H1 (cell line): ENCODE results near the gene NEURL1. TPM values are rescaled to one million over a fixed set of nuclear protein-coding genes. Genes with fewer than 3 reads are reported as not detected.

Source experiments
- CTCF ChIA-PET: fragments of 300-600 bp; sonication (Branson Sonifier 250); formaldehyde crosslinking; loops from one replicate; lab custom pipeline; 2021; ENCODE audit not compliant: partially characterized antibody; lab: Charles Lee
- POLR2A ChIA-PET: fragments of 300-600 bp; sonication (Branson Sonifier 250); formaldehyde crosslinking; loops from one replicate; lab custom pipeline; 2021; ENCODE audit warnings: inconsistent platforms; ENCODE audit not compliant: partially characterized antibody; lab: Charles Lee
- DNase-seq, 2 experiments: peaks; one replicate each; pipeline versions ENCODE4 v3.0.0 to v3.0.0-alpha.2; 2010 to 2022; ENCODE audit warnings: low spot score in 2 of 2, low read depth in 1 of 2, mixed read lengths in 1 of 2
- FAIRE-seq: peaks from 2 replicates; lab custom pipeline; 2011; peaks lifted over from hg19 to GRCh38; lab: Jason Lieb, UNC
- H2AFZ ChIP-seq: 2 replicates; pipeline ENCODE4 v1.8.1; 2012; ENCODE audit warnings: low read length, inconsistent platforms
- H2AK5ac ChIP-seq: 2 replicates; pipeline ENCODE4 v1.6.1; 2013; ENCODE audit warnings: low read depth, low read length
- H2BK120ac ChIP-seq: replicated peaks from 2 replicates; pipeline ENCODE3; 2013; ENCODE audit warnings: low read depth, low read length, inconsistent platforms
- H2BK12ac ChIP-seq: 2 replicates; pipeline ENCODE4 v1.6.1; 2013; ENCODE audit warnings: low read depth, low read length
- H2BK15ac ChIP-seq: 2 replicates; pipeline ENCODE4 v1.6.1; 2013; ENCODE audit warnings: low read length
- H2BK20ac ChIP-seq: 2 replicates; pipeline ENCODE4 v1.6.1; 2013; ENCODE audit warnings: low read length
- H2BK5ac ChIP-seq: 2 replicates; pipeline ENCODE4 v1.6.1; 2013; ENCODE audit warnings: low read depth, low read length
- H3K14ac ChIP-seq: 2 replicates; pipeline ENCODE4 v1.6.1; 2013; ENCODE audit warnings: inconsistent platforms; ENCODE audit not compliant: insufficient read length
- H3K18ac ChIP-seq: 2 replicates; pipeline ENCODE4 v1.6.1; 2013; ENCODE audit warnings: low read length; ENCODE audit errors: extremely low read depth
- H3K23ac ChIP-seq: 2 replicates; pipeline ENCODE4 v1.6.1; 2013; ENCODE audit warnings: inconsistent platforms; ENCODE audit not compliant: insufficient read length
- H3K23me2 ChIP-seq: 2 replicates; pipeline ENCODE4 v1.6.1; 2013; ENCODE audit warnings: low read depth, low read length
- H3K27ac ChIP-seq: 2 replicates; pipeline ENCODE4 v1.6.1; 2011; ENCODE audit warnings: low read depth, low read length, inconsistent platforms
- H3K27me3 ChIP-seq, 4 experiments: replicated peaks in 1 of 4; 1 replicate in 1 of 4; 2 replicates in 3 of 4; pipeline versions ENCODE4 v1.6.1 to v1.8.1; 2011 to 2013; ENCODE audit warnings: low read length in 3 of 4, mild to moderate bottlenecking in 3 of 4, inconsistent platforms in 2 of 4, mixed read lengths in 2 of 4, moderate library complexity in 1 of 4; ENCODE audit not compliant: control insufficient read depth in 3 of 4, insufficient read depth in 3 of 4; ENCODE audit errors: extremely low read depth in 1 of 4
- H3K36me3 ChIP-seq, 4 experiments: 2 replicates each; pipeline versions ENCODE4 v1.6.1 to v1.8.1; 2011 to 2013; ENCODE audit warnings: mild to moderate bottlenecking in 4 of 4, low read length in 3 of 4, moderate library complexity in 2 of 4, control low read depth in 1 of 4, inconsistent platforms in 1 of 4; ENCODE audit not compliant: insufficient read depth in 4 of 4, control insufficient read depth in 2 of 4
- H3K4ac ChIP-seq: replicated peaks from 2 replicates; pipeline ENCODE3; 2013; ENCODE audit warnings: low read length, low read depth, mixed read lengths, inconsistent platforms; ENCODE audit not compliant: insufficient read length
- H3K4me1 ChIP-seq, 4 experiments: replicated peaks in 1 of 4; 1 replicate in 1 of 4; 2 replicates in 3 of 4; pipeline versions ENCODE4 v1.6.1 to v1.8.1; 2011 to 2013; ENCODE audit warnings: low read length in 3 of 4, inconsistent platforms in 2 of 4, mixed read lengths in 1 of 4; ENCODE audit not compliant: insufficient read depth in 4 of 4, control insufficient read depth in 3 of 4
- H3K4me2 ChIP-seq, 2 experiments: 2 replicates each; pipeline versions ENCODE4 v1.6.1 to v1.8.1; 2011 to 2013; ENCODE audit warnings: low read depth in 2 of 2, low read length in 2 of 2, control low read depth in 1 of 2, inconsistent platforms in 1 of 2, mild to moderate bottlenecking in 1 of 2; ENCODE audit not compliant: insufficient read depth in 1 of 2
- H3K4me3 ChIP-seq, 4 experiments: fragments of 200-600, 300-600 bp in 1 of 4; sonication (generic), shearing (Covaris generic), sonication (Bioruptor Twin) in 1 of 4; 2 replicates each; pipeline versions ENCODE4 v1.5.1 to v1.8.1; 2011 to 2016; ENCODE audit warnings: low read length in 4 of 4, low read depth in 3 of 4, control low read depth in 2 of 4, inconsistent platforms in 2 of 4, mild to moderate bottlenecking in 2 of 4, mixed read lengths in 1 of 4, moderate library complexity in 1 of 4; ENCODE audit not compliant: insufficient read depth in 2 of 4; ENCODE audit errors: extremely low read depth in 1 of 4
- H3K56ac ChIP-seq: replicated peaks from 2 replicates; pipeline ENCODE3; 2013; ENCODE audit warnings: low read depth, mild to moderate bottlenecking, mixed read lengths, low read length, inconsistent platforms; ENCODE audit not compliant: insufficient read length
- H3K79me1 ChIP-seq: 2 replicates; pipeline ENCODE4 v1.6.1; 2013; ENCODE audit warnings: low read depth, low read length, control low read depth
- H3K79me2 ChIP-seq, 2 experiments: 2 replicates each; pipeline versions ENCODE4 v1.6.1 to v1.8.1; 2012 to 2013; ENCODE audit warnings: low read length in 2 of 2, mild to moderate bottlenecking in 2 of 2, inconsistent platforms in 1 of 2; ENCODE audit not compliant: insufficient read depth in 2 of 2, control insufficient read depth in 1 of 2
- H3K9ac ChIP-seq, 4 experiments: replicated peaks in 1 of 4; 1 replicate in 1 of 4; 2 replicates in 3 of 4; pipeline versions ENCODE4 v1.6.1 to v1.8.1; 2011 to 2013; ENCODE audit warnings: low read depth in 3 of 4, low read length in 3 of 4, control low read depth in 2 of 4, mild to moderate bottlenecking in 2 of 4, moderate library complexity in 2 of 4, inconsistent platforms in 1 of 4; ENCODE audit errors: extremely low read depth in 1 of 4
- H3K9me3 ChIP-seq, 2 experiments: 2 replicates each; pipeline versions ENCODE4 v1.6.1 to v1.8.1; 2012 to 2013; ENCODE audit warnings: mild to moderate bottlenecking in 2 of 2, moderate library complexity in 2 of 2, control low read depth in 1 of 2, inconsistent platforms in 1 of 2, low read depth in 1 of 2, low read length in 1 of 2, mixed read lengths in 1 of 2; ENCODE audit not compliant: insufficient read depth in 2 of 2
- H4K20me1 ChIP-seq, 2 experiments: replicated peaks in 1 of 2; 2 replicates each; pipeline versions ENCODE3 to v1.8.1; 2011 to 2013; ENCODE audit warnings: inconsistent platforms in 2 of 2, low read length in 2 of 2, mild to moderate bottlenecking in 1 of 2; ENCODE audit not compliant: insufficient read depth in 2 of 2, control insufficient read depth in 1 of 2
- H4K5ac ChIP-seq: 2 replicates; pipeline ENCODE4 v1.6.1; 2013; ENCODE audit warnings: low read length, low read depth, mixed read lengths, inconsistent platforms; ENCODE audit not compliant: insufficient read length
- H4K8ac ChIP-seq: 2 replicates; pipeline ENCODE4 v1.8.0; 2013; ENCODE audit warnings: mild to moderate bottlenecking, moderate library complexity, low read length, inconsistent platforms; ENCODE audit not compliant: insufficient read depth; ENCODE audit errors: extremely low read depth
- H4K91ac ChIP-seq: replicated peaks from 2 replicates; pipeline ENCODE3; 2013; ENCODE audit warnings: low read length, mixed read lengths, inconsistent platforms; ENCODE audit not compliant: insufficient read length
- ATF3 ChIP-seq: IDR thresholded peaks from 2 replicates; pipeline ENCODE4 v1.6.1; 2011; ENCODE audit warnings: low read depth, mild to moderate bottlenecking, low read length; ENCODE audit not compliant: insufficient read depth
- BACH1 ChIP-seq: IDR thresholded peaks from 2 replicates; pipeline ENCODE4 v1.6.1; 2012; ENCODE audit warnings: low read length, improper control_type of control experiment
- CREB1 ChIP-seq: IDR thresholded peaks from 2 replicates; pipeline ENCODE4 v1.6.1; 2012; ENCODE audit warnings: inconsistent platforms
- EZH2 ChIP-seq: fragments of 200-600 bp; sonication (generic); IDR thresholded peaks from 2 replicates; pipeline ENCODE4 v1.7.1; 2012; ENCODE audit warnings: low read depth, mild to moderate bottlenecking, moderate library complexity, low read length, inconsistent platforms; ENCODE audit not compliant: severe bottlenecking
- GABPA ChIP-seq: IDR thresholded peaks from 2 replicates; pipeline ENCODE4 v1.6.1; 2011; ENCODE audit warnings: mild to moderate bottlenecking, low read length, moderate library complexity, borderline replicate concordance; ENCODE audit not compliant: insufficient read depth
- MAFK ChIP-seq: IDR thresholded peaks from 2 replicates; pipeline ENCODE4 v1.6.1; 2012; ENCODE audit warnings: low read depth, mild to moderate bottlenecking, improper control_type of control experiment, low read length
- MAX ChIP-seq: IDR thresholded peaks from 2 replicates; pipeline ENCODE4 v1.6.1; 2012; ENCODE audit warnings: inconsistent platforms
- POLR2A ChIP-seq, 2 experiments: IDR thresholded peaks; 1 replicate in 1 of 2; 2 replicates in 1 of 2; pipeline ENCODE4 v1.6.1; 2011; ENCODE audit warnings: low read depth in 2 of 2, low read length in 2 of 2, mild to moderate bottlenecking in 2 of 2; ENCODE audit errors: control extremely low read depth in 1 of 2
- RFX5 ChIP-seq: IDR thresholded peaks from 2 replicates; pipeline ENCODE4 v1.6.1; 2011; ENCODE audit warnings: low read depth, low read length, improper control_type of control experiment, borderline replicate concordance
- SP2 ChIP-seq: IDR thresholded peaks from 2 replicates; pipeline ENCODE4 v1.6.1; 2012; ENCODE audit warnings: mild to moderate bottlenecking, low read length, inconsistent platforms
- SRF ChIP-seq: IDR thresholded peaks from 2 replicates; pipeline ENCODE4 v1.6.1; 2011; ENCODE audit warnings: mild to moderate bottlenecking, low read depth, low read length, moderate library complexity
- SUZ12 ChIP-seq: fragments of 200-600 bp; sonication (generic); IDR thresholded peaks from 2 replicates; pipeline ENCODE4 v1.6.1; 2012; ENCODE audit warnings: mild to moderate bottlenecking, inconsistent platforms, low read length, moderate library complexity, mixed read lengths
- TAF7 ChIP-seq: optimal IDR thresholded peaks from 2 replicates; pipeline ENCODE3; 2011; ENCODE audit warnings: low read depth, mild to moderate bottlenecking, inconsistent platforms, low read length, moderate library complexity, borderline replicate concordance
- TCF12 ChIP-seq: IDR thresholded peaks from 2 replicates; pipeline ENCODE4 v1.6.1; 2011; ENCODE audit warnings: low read depth, mild to moderate bottlenecking, low read length
- TEAD4 ChIP-seq: IDR thresholded peaks from 2 replicates; pipeline ENCODE4 v1.6.1; 2012; ENCODE audit warnings: low read depth, low read length, inconsistent platforms, mixed read lengths
- WGBS, 2 experiments: shearing (Covaris generic) in 1 of 2; methylation state at CpG; one replicate each; pipeline versions ENCODE4 v1.1.6 to v1.1.7; 2013 to 2015; ENCODE audit warnings: low lambda C conversion rate in 2 of 2, mixed read lengths in 2 of 2, inconsistent platforms in 1 of 2, low coverage in 1 of 2, missing lambda C conversion rate in 1 of 2; ENCODE audit not compliant: insufficient replicate concordance in 2 of 2, insufficient coverage in 1 of 2, insufficient read length in 1 of 2; ENCODE audit errors: extremely low coverage in 1 of 2, missing lambda C conversion rate in 1 of 2; 5-methylcytosine and 5-hydroxymethylcytosine counted together
- polyA plus RNA-seq, 7 experiments: library from polyadenylated mRNA; depleted of rRNA in 3 of 7; stranded (reverse) in 5 of 7; unstranded in 2 of 7; fragments of >200 nt in 5 of 7; fragments of 200-250 nt in 2 of 7; gene quantifications; 1 replicate in 5 of 7; 2 replicates in 1 of 7; 4 replicates in 1 of 7; pipeline versions ENCODE4 v1.2.1 to v1.2.3, GENCODE V29; 2011 to 2013; ENCODE audit warnings: missing spikeins in 2 of 7, mixed read lengths in 2 of 7
- total RNA-seq: library from RNA; stranded (reverse); fragmentation: NEBNext Ultra II Directional; extraction: Animal tissue kit (Norgen Biotek cat#: 25700); gene quantifications from 2 replicates; pipeline ENCODE4 v1.2.1, GENCODE V29; 2021

NEURL1 gene
- total and polyA plus RNA-seq, 2 of the 8 experiments (the other 6 are each of a cell fraction or from before 2014, with no cell fraction given), result 0.54 to 0.58 TPM

- Histone ChIP-seq H3K36me3 (no peaks in the 10 kb centered on the region), H3K4ac (no peak overlapping the region), H3K56ac (no peak overlapping the region), H2BK120ac (no peak overlapping the region), H3K9me3 (no peaks in the 10 kb centered on the region), H3K27me3 (no peaks in the 10 kb centered on the region), H3K23ac (no peak overlapping the region), H2BK12ac (no peak overlapping the region), H3K14ac (no peak overlapping the region), H3K4me1 (peaks cover 0 to 10% (median 2%) of the 10 kb centered on the region in 4 experiments; a peak in 1 of 7 replicates), H3K79me1 (no peaks in the 10 kb centered on the region), H3K27ac (no peak overlapping the region), H2BK15ac (no peak overlapping the region), H3K23me2 (no peaks in the 10 kb centered on the region; the same call in 1 of the 2 replicates), H4K5ac (no peak overlapping the region), H2AFZ (no peak overlapping the region), H3K9ac (no peak overlapping the region), H3K4me2 (no peak overlapping the region), H3K4me3 (no peak overlapping the region), H3K18ac (no peak overlapping the region), H2BK5ac (no peak overlapping the region), H4K8ac (no peak overlapping the region), H4K20me1 (no peaks in the 10 kb centered on the region), H2BK20ac (no peak overlapping the region), H3K79me2 (no peaks in the 10 kb centered on the region), H4K91ac (no peak overlapping the region), H2AK5ac (no peak overlapping the region)
- DNase-seq (no peak), FAIRE-seq (no peak)
- ChIA-PET POLR2A (no interaction called here), CTCF (interaction anchor here (2.9 kb wide), 1 partner anchor 9 kb away, joined by 23 read pairs; no protein-coding TSS in a partner anchor)
- 85% methylated on average over 7 of the region's 7 CpGs; no CpG with 5 or more reads in 1 of the 2 experiments for WGBS, 2 experiments
- TF ChIP-seq CREB1 (no peak), MAFK (no peak), SUZ12 (no peak), RFX5 (no peak), POLR2A (IDR thresholded peaks at IDR 0.05; ENCODE audit: control extremely low read depth in 1 of 2, low read depth in 2 of 2, low read length in 2 of 2) (no peak), ATF3 (no peak), TEAD4 (no peak), EZH2 (no peak), TAF7 (no peak), TCF12 (no peak), SP2 (no peak), GABPA (no peak), SRF (no peak), MAX (no peak), BACH1 (no peak)
Measured at GRCh38 chr10:103467406-103467805, 26.1 kb upstream of the NEURL1 start.
